ENCODE results near the gene SOX4. TPM values are rescaled to one million over a fixed set of nuclear protein-coding genes. Genes with fewer than 3 reads are reported as not detected.

Gene SOX4
- total RNA-seq, 4 donors from 2014 or later: 11.4 to 28.7 (median 13.6) TPM

DNA sequence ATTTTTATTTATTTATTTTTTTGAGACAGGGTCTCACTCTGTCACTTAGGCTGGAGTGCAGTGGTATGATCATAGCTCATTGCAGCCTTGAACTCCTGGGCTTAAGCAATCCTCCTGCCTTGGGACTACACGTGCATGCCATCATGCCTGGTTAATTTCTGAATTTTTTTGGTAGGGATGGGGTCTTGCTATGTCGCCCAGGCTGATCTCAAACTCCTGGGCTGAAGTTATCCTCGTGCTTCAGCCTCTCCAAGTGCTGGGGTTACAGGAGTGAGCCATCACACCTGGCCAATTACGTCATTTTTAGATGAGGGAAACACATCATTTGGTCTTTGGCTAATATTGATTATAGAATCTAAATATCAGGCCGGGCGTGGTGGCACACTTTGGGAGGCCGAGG lies 32.1 kb downstream of the SOX4 start:
- H3K4me3 ChIP-seq (ENCODE audit: low read depth, poor library complexity, severe bottlenecking): no peak overlapping the region
- no peak for DNase-seq (ENCODE audit: low spot score in 2 of 2)
- no peak for TF ChIP-seq POLR2A (IDR thresholded peaks at IDR 0.05)
- TF ChIP-seq, protein P1, sequence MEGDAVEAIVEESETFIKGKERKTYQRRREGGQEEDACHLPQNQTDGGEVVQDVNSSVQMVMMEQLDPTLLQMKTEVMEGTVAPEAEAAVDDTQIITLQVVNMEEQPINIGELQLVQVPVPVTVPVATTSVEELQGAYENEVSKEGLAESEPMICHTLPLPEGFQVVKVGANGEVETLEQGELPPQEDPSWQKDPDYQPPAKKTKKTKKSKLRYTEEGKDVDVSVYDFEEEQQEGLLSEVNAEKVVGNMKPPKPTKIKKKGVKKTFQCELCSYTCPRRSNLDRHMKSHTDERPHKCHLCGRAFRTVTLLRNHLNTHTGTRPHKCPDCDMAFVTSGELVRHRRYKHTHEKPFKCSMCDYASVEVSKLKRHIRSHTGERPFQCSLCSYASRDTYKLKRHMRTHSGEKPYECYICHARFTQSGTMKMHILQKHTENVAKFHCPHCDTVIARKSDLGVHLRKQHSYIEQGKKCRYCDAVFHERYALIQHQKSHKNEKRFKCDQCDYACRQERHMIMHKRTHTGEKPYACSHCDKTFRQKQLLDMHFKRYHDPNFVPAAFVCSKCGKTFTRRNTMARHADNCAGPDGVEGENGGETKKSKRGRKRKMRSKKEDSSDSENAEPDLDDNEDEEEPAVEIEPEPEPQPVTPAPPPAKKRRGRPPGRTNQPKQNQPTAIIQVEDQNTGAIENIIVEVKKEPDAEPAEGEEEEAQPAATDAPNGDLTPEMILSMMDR (IDR thresholded peaks at IDR 0.05): no peak
- intact Hi-C loops (cut with DNase I; ENCODE audit: low total_unique reads): loop anchor here (5.0 kb wide), 1 partner anchor 247 kb away; no protein-coding TSS in a partner anchor
- 82 to 85% methylated on average over 7 of the region's 7 CpGs for WGBS, 2 donors

- 45 to 64% methylated on average over 1 of the region's 1 CpG for WGBS, 2 donors
- intact Hi-C loops (cut with DNase I; ENCODE audit: low total_unique reads): loop anchor here (5.0 kb wide), 1 partner anchor 246 kb away; no protein-coding TSS in a partner anchor
- no peak overlapping the region for H3K4me3 ChIP-seq (ENCODE audit: low read depth, poor library complexity, severe bottlenecking)
- no peak for DNase-seq (ENCODE audit: low spot score in 2 of 2)
- TF ChIP-seq, protein P1 (IDR thresholded peaks at IDR 0.05): no peak
- TF ChIP-seq POLR2A (IDR thresholded peaks at IDR 0.05): no peak
Observed at GRCh38 chr6:21626756-21627155, 33.2 kb downstream of the SOX4 start.

DNA sequence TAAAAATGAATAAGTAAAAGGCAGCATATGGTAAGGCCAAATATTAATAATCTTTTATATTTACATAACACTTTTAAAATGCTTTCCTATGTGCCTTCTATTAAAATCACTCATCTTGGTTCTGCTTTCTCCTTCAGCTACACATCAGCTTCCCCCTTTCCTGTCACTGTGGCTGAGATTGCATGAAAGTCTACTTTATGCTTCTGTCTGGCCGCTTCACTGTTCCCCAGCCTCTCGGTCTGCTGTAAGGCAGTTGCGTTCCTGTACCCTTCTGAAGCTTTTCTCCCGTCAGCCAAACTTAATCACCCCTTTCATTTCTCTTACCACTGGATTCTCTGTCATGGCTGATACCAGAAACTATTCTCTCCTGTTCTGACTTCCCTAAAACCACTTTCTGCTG lies 34.6 kb downstream of the SOX4 start:
- TF ChIP-seq, protein P1 (IDR thresholded peaks at IDR 0.05): no peak
- no peak for TF ChIP-seq POLR2A (IDR thresholded peaks at IDR 0.05)
- intact Hi-C loops (cut with DNase I; ENCODE audit: low total_unique reads): loop anchor here (5.0 kb wide), 1 partner anchor 244 kb away; no protein-coding TSS in a partner anchor
- no peak for DNase-seq (ENCODE audit: low spot score in 2 of 2)
- 85 to 89% methylated on average over 4 of the region's 4 CpGs for WGBS, 2 donors
- H3K4me3 ChIP-seq (ENCODE audit: low read depth, poor library complexity, severe bottlenecking): no peak overlapping the region

DNA sequence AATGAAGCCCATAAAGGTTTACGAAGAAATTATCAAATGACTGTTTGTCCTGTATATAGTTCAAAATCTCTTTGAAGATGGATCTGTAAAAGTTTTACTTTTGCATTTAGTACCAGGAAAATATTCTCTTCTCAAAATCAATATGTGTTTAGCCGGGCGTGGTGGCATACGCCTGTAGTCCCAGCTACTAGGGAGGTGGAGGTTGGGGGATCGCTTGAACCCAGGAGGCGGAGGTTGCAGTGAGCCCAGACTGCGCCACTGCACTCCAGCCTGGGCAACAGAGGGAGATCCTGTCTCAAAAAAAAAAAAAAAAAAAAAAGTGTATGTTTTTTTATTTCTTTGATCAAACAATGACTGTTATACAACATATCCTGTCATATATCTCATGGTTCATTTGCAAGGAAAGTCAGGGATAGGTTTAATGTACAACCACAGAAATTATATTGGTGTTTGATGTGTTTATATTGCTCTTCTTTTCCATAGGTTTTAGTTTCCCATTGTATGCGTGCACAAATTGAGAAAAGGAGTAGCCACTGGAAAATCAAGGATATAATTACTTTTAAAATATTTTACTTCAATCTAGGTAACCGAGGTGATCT lies 40.1 kb downstream of the SOX4 start:
- no peak overlapping the region for H3K4me3 ChIP-seq (ENCODE audit: low read depth, poor library complexity, severe bottlenecking)
- no peak for DNase-seq (ENCODE audit: low spot score in 2 of 2)
- intact Hi-C loops (cut with DNase I; ENCODE audit: low total_unique reads): no loop called here
- TF ChIP-seq, protein P1 (IDR thresholded peaks at IDR 0.05): no peak
- TF ChIP-seq POLR2A (IDR thresholded peaks at IDR 0.05): no peak
- 96 to 97% methylated on average over 9 of the region's 9 CpGs for WGBS, 2 donors

DNA sequence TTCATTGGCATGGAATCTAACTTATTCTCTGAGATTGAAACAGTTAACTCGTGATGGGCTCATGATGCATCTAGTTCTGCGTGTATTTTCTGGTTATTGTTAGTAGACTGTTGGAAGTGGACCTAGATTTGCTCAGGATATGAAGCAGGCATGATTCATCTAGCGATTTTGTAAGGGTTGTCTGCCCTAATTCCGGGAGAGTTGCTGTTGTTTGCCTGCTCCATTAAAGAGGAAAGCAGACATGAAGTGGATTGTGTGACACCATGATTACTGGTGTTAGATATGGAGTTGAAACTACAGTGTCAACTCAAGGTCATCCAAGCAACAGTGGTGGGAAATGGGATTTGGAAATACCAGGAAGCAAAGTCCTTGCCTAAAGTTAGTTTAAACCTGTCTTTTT lies 41.0 kb downstream of the SOX4 start:
- 21 to 35% methylated on average over 4 of the region's 4 CpGs for WGBS, 2 donors
- intact Hi-C loops (cut with DNase I; ENCODE audit: low total_unique reads): no loop called here
- no peak for DNase-seq (ENCODE audit: low spot score in 2 of 2)
- H3K4me3 ChIP-seq (ENCODE audit: low read depth, poor library complexity, severe bottlenecking): no peak overlapping the region
- no peak for TF ChIP-seq POLR2A (IDR thresholded peaks at IDR 0.05)
- TF ChIP-seq, protein P1 (IDR thresholded peaks at IDR 0.05): no peak

DNA sequence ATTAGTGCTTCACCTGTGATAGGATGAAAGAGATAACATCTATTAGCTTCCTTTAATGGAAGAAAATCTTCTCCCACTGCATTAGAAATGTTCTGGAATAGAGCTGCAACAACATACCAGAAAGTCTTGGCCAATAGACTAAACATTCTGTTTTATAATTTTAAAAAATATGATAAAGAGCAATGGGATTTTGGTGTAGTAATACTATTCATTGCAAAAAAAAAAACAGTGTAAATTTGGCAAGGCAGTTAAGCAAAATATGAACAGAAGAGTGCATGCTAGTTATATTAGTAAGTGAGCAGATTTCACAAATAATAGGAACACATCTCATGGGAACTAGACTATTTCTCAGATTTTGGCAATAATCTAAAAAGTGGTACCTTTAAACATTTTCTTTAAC lies 43.3 kb downstream of the SOX4 start:
- no peak for DNase-seq (ENCODE audit: low spot score in 2 of 2)
- TF ChIP-seq, protein P1 (IDR thresholded peaks at IDR 0.05): no peak
- TF ChIP-seq POLR2A (IDR thresholded peaks at IDR 0.05): no peak
- intact Hi-C loops (cut with DNase I; ENCODE audit: low total_unique reads): no loop called here
- no peak overlapping the region for H3K4me3 ChIP-seq (ENCODE audit: low read depth, poor library complexity, severe bottlenecking)

Measured in lower leg skin (tissue), 4 donors.